ENCODE results near the gene RBP3.

The RBP3 gene

DNA sequence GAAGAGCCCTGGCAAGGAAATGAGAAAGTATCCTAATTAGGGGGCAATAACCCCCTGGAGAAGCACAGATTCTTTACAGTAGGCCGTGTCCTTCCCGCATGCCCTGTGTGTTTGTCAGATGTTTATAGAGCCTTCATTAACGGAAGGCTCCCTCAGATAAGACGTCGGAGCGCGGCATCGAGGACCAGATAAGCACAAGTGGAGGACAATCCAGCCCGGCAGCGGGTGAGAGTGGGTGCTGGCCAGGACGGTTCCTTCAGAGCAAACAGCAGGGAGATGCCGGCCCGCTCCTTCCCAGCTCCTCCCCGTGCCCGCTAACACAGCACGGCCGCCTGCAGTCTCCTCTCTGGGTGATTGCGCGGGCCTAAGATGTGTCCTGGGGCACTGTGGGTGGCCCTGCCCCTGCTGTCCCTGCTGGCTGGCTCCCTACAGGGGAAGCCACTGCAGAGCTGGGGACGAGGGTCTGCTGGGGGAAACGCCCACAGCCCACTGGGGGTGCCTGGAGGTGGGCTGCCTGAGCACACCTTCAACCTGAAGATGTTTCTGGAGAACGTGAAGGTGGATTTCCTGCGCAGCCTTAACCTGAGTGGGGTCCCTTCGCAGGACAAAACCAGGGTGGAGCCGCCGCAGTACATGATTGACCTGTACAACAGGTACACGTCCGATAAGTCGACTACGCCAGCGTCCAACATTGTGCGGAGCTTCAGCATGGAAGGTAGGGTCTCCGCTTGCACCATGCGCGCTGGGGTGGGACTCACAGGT lies 25.7 kb upstream of the RBP3 start, which contains the start of gene GDF2:
Gene GDF2 (plus strand): TSS at position 155 of the 762 bp plus-strand sequence. CDS start 215 bp downstream, at position 370.
- Histone ChIP-seq H3K36me3 (ENCODE audit: insufficient read depth) (no peaks in the 10 kb centered on the region), H3K4me1 (ENCODE audit: low read depth, poor library complexity, severe bottlenecking) (no peaks in the 10 kb centered on the region), H3K27ac (no peak within 1 kb of the TSS), H3K9ac (no peak within 1 kb of the TSS), H3K79me2 (ENCODE audit: insufficient read depth, low read depth) (no peaks in the 10 kb centered on the region), H3K4me2 (no peak within 1 kb of the TSS), H3K27me3 (ENCODE audit: insufficient read depth, low read depth) (no peaks in the 10 kb centered on the region), H3K4me3 (IDR thresholded peaks at IDR 0.05; ENCODE audit: insufficient read depth, low read depth, low read length) (no peak within 1 kb of the TSS), H2AFZ (ENCODE audit: low read depth) (no peak within 1 kb of the TSS), H4K20me1 (ENCODE audit: insufficient read depth) (no peaks in the 10 kb centered on the region)
- TF ChIP-seq, protein P1, sequence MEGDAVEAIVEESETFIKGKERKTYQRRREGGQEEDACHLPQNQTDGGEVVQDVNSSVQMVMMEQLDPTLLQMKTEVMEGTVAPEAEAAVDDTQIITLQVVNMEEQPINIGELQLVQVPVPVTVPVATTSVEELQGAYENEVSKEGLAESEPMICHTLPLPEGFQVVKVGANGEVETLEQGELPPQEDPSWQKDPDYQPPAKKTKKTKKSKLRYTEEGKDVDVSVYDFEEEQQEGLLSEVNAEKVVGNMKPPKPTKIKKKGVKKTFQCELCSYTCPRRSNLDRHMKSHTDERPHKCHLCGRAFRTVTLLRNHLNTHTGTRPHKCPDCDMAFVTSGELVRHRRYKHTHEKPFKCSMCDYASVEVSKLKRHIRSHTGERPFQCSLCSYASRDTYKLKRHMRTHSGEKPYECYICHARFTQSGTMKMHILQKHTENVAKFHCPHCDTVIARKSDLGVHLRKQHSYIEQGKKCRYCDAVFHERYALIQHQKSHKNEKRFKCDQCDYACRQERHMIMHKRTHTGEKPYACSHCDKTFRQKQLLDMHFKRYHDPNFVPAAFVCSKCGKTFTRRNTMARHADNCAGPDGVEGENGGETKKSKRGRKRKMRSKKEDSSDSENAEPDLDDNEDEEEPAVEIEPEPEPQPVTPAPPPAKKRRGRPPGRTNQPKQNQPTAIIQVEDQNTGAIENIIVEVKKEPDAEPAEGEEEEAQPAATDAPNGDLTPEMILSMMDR (conservative IDR thresholded peaks at IDR 0.05; ENCODE audit: low read depth, low read length) = no peak

GRCh38 chr10:47323087-47323486 lies 25.1 kb upstream of the RBP3 start:
- TF ChIP-seq, protein P1 (conservative IDR thresholded peaks at IDR 0.05; ENCODE audit: low read depth, low read length) = no peak
- no peak overlapping the region for H3K27ac ChIP-seq
- H2AFZ ChIP-seq (ENCODE audit: low read depth) = no peak overlapping the region
- H3K4me2 ChIP-seq = no peak overlapping the region
- H4K20me1 ChIP-seq (ENCODE audit: insufficient read depth) = no peaks in the 10 kb centered on the region
- no peaks in the 10 kb centered on the region for H3K27me3 ChIP-seq (ENCODE audit: insufficient read depth, low read depth)
- no peak overlapping the region for H3K9ac ChIP-seq
- no peaks in the 10 kb centered on the region for H3K36me3 ChIP-seq (ENCODE audit: insufficient read depth)
- H3K79me2 ChIP-seq (ENCODE audit: insufficient read depth, low read depth) = no peaks in the 10 kb centered on the region
- H3K4me1 ChIP-seq (ENCODE audit: low read depth, poor library complexity, severe bottlenecking) = no peaks in the 10 kb centered on the region
- no peak overlapping the region for H3K4me3 ChIP-seq (IDR thresholded peaks at IDR 0.05; ENCODE audit: insufficient read depth, low read depth, low read length)

- Histone ChIP-seq H3K4me2 (no peak overlapping the region), H3K27me3 (ENCODE audit: insufficient read depth, low read depth) (no peaks in the 10 kb centered on the region), H3K4me1 (ENCODE audit: low read depth, poor library complexity, severe bottlenecking) (no peaks in the 10 kb centered on the region), H4K20me1 (ENCODE audit: insufficient read depth) (no peaks in the 10 kb centered on the region), H3K79me2 (ENCODE audit: insufficient read depth, low read depth) (no peaks in the 10 kb centered on the region), H2AFZ (ENCODE audit: low read depth) (no peak overlapping the region), H3K36me3 (ENCODE audit: insufficient read depth) (no peaks in the 10 kb centered on the region), H3K27ac (no peak overlapping the region), H3K4me3 (IDR thresholded peaks at IDR 0.05; ENCODE audit: insufficient read depth, low read depth, low read length) (no peak overlapping the region), H3K9ac (no peak overlapping the region)
- TF ChIP-seq, protein P1 (conservative IDR thresholded peaks at IDR 0.05; ENCODE audit: low read depth, low read length) = no peak
Observed at GRCh38 chr10:47323636-47324296, 24.4 kb upstream of the RBP3 start.

- no peak overlapping the region for H2AFZ ChIP-seq (ENCODE audit: low read depth)
- no peaks in the 10 kb centered on the region for H3K36me3 ChIP-seq (ENCODE audit: insufficient read depth)
- H3K27me3 ChIP-seq (ENCODE audit: insufficient read depth, low read depth) = no peaks in the 10 kb centered on the region
- TF ChIP-seq, protein P1 (conservative IDR thresholded peaks at IDR 0.05; ENCODE audit: low read depth, low read length) = no peak
- H4K20me1 ChIP-seq (ENCODE audit: insufficient read depth) = no peaks in the 10 kb centered on the region
- no peak overlapping the region for H3K27ac ChIP-seq
- no peak overlapping the region for H3K9ac ChIP-seq
- no peaks in the 10 kb centered on the region for H3K4me1 ChIP-seq (ENCODE audit: low read depth, poor library complexity, severe bottlenecking)
- no peak overlapping the region for H3K4me3 ChIP-seq (IDR thresholded peaks at IDR 0.05; ENCODE audit: insufficient read depth, low read depth, low read length)
- no peaks in the 10 kb centered on the region for H3K79me2 ChIP-seq (ENCODE audit: insufficient read depth, low read depth)
- no peak overlapping the region for H3K4me2 ChIP-seq
Observed at GRCh38 chr10:47325303-47326291, 22.6 kb upstream of the RBP3 start.
